A673 (cell line): ENCODE measurements around the gene LRRN1.
"Not testable (repeated sequence)": the region's sequence is repeated elsewhere in the genome, so short reads cannot be mapped to it uniquely, and the experiment has no call there.

Experiments used
- EZH2 ChIP-seq: fragments of 200-600 bp; sonication (generic); IDR thresholded peaks from 2 replicates; pipeline ENCODE4 v1.6.1; 2017; ENCODE audit warnings: borderline replicate concordance, low read depth, mild to moderate bottlenecking, mixed read lengths, antibody characterized with exemption, low read length; ENCODE audit not compliant: poor library complexity, severe bottlenecking
- TF ChIP-seq, protein P1 (sequence below): fragments of 300-800, 200-600 bp; sonication (generic); conservative IDR thresholded peaks from 2 replicates; pipeline ENCODE4 v1.5.1; 2017; ENCODE audit warnings: low read depth, mild to moderate bottlenecking, antibody characterized with exemption, low read length, moderate library complexity, mixed read lengths

- TF ChIP-seq, protein P1, sequence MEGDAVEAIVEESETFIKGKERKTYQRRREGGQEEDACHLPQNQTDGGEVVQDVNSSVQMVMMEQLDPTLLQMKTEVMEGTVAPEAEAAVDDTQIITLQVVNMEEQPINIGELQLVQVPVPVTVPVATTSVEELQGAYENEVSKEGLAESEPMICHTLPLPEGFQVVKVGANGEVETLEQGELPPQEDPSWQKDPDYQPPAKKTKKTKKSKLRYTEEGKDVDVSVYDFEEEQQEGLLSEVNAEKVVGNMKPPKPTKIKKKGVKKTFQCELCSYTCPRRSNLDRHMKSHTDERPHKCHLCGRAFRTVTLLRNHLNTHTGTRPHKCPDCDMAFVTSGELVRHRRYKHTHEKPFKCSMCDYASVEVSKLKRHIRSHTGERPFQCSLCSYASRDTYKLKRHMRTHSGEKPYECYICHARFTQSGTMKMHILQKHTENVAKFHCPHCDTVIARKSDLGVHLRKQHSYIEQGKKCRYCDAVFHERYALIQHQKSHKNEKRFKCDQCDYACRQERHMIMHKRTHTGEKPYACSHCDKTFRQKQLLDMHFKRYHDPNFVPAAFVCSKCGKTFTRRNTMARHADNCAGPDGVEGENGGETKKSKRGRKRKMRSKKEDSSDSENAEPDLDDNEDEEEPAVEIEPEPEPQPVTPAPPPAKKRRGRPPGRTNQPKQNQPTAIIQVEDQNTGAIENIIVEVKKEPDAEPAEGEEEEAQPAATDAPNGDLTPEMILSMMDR = not testable (repeated sequence)
- not testable (repeated sequence) for TF ChIP-seq EZH2
Observed at GRCh38 chr3:3828417-3828816, 29.2 kb downstream of the LRRN1 start.
